ENCODE data around the gene MTHFD1L.
"Not testable (repeated sequence)": the region's sequence is repeated elsewhere in the genome, so short reads cannot be mapped to it uniquely, and the experiment has no call there.

Gene MTHFD1L

GRCh38 chr6:151119823-151120524 is 254.5 kb downstream of the MTHFD1L start:
- no peak for DNase-seq (ENCODE audit: low read depth, low spot score)

- no peak for DNase-seq (ENCODE audit: low read depth, low spot score)
Observed at GRCh38 chr6:151121900-151122299, 256.4 kb downstream of the MTHFD1L start.

- not testable (repeated sequence) for DNase-seq (ENCODE audit: low read depth, low spot score)
Observed at GRCh38 chr6:151123641-151124040, 258.1 kb downstream of the MTHFD1L start.

GRCh38 chr6:151125242-151125641 is 259.7 kb downstream of the MTHFD1L start:
- DNase-seq (ENCODE audit: low read depth, low spot score), result not testable (repeated sequence)

- DNase-seq (ENCODE audit: low read depth, low spot score), result peak; percentile 58
Observed at GRCh38 chr6:151125651-151126416, 260.3 kb downstream of the MTHFD1L start.

GRCh38 chr6:151126417-151126724 is 260.9 kb downstream of the MTHFD1L start:
- not testable (repeated sequence) for DNase-seq (ENCODE audit: low read depth, low spot score)

- not testable (repeated sequence) for DNase-seq (ENCODE audit: low read depth, low spot score)
Observed at GRCh38 chr6:151127133-151127798, 261.8 kb downstream of the MTHFD1L start.

GRCh38 chr6:151128763-151129370 is 263.4 kb downstream of the MTHFD1L start:
- DNase-seq (ENCODE audit: low read depth, low spot score), result no peak

GRCh38 chr6:151130329-151130728 is 264.8 kb downstream of the MTHFD1L start:
- no peak for DNase-seq (ENCODE audit: low read depth, low spot score)

- no peak for DNase-seq (ENCODE audit: low read depth, low spot score)
Observed at GRCh38 chr6:151131324-151132007, 266.0 kb downstream of the MTHFD1L start.

GRCh38 chr6:151136141-151136755 is 270.7 kb downstream of the MTHFD1L start:
- peak; percentile 59 for DNase-seq (ENCODE audit: low read depth, low spot score)

GRCh38 chr6:151137542-151137941 is 272.0 kb downstream of the MTHFD1L start:
- no peak for DNase-seq (ENCODE audit: low read depth, low spot score)

- no peak for DNase-seq (ENCODE audit: low read depth, low spot score)
Observed at GRCh38 chr6:151139524-151139923, 274.0 kb downstream of the MTHFD1L start.

- DNase-seq (ENCODE audit: low read depth, low spot score), result no peak
Observed at GRCh38 chr6:151140767-151141166, 275.3 kb downstream of the MTHFD1L start.

- DNase-seq (ENCODE audit: low read depth, low spot score), result no peak
Observed at GRCh38 chr6:151141685-151142084, 276.2 kb downstream of the MTHFD1L start.

- DNase-seq (ENCODE audit: low read depth, low spot score), result no peak
Observed at GRCh38 chr6:151142676-151143075, 277.2 kb downstream of the MTHFD1L start.

- DNase-seq (ENCODE audit: low read depth, low spot score), result no peak
Observed at GRCh38 chr6:151143337-151143736, 277.8 kb downstream of the MTHFD1L start.

- no peak for DNase-seq (ENCODE audit: low read depth, low spot score)
Observed at GRCh38 chr6:151143806-151144205, 278.3 kb downstream of the MTHFD1L start.

GRCh38 chr6:151147118-151147832 is 281.8 kb downstream of the MTHFD1L start:
- no peak for DNase-seq (ENCODE audit: low read depth, low spot score)

GRCh38 chr6:151148111-151148510 is 282.6 kb downstream of the MTHFD1L start:
- no peak for DNase-seq (ENCODE audit: low read depth, low spot score)

GRCh38 chr6:151149793-151150192 is 284.3 kb downstream of the MTHFD1L start:
- DNase-seq (ENCODE audit: low read depth, low spot score), result no peak
